Airway epithelial cell (primary cell): ENCODE measurements around the gene CXCL1. TPM values are rescaled to one million over a fixed set of nuclear protein-coding genes. Genes with fewer than 3 reads are reported as not detected.

Experiments
- total RNA-seq: library from RNA; depleted of rRNA; stranded (reverse); fragments of >200 nt; gene quantifications from 2 replicates; pipeline ENCODE4 v1.2.3, GENCODE V29; 2015

Gene CXCL1
- total RNA-seq, result 61.5 and 97.3 TPM in 2 replicates

GRCh38 chr4:73869130-73870055, at the start of gene CXCL1:
Gene CXCL1, plus strand, starts transcription at chr4:73869393. Its CDS starts 78 bp downstream, at chr4:73869471.

GRCh38 chr4:73836373-73837279, 32.6 kb upstream of the CXCL1 start, which contains the start of gene CXCL6:
Gene CXCL6, plus strand, starts transcription at chr4:73836678. Its CDS starts 73 bp downstream, at chr4:73836751.

GRCh38 chr4:73853246-73853704, 15.9 kb upstream of the CXCL1 start, which contains the start of gene PF4V1:
Gene PF4V1, plus strand, starts transcription at chr4:73853296. Its CDS starts 67 bp downstream, at chr4:73853363.

Other genes starting within 250 kb of the CXCL1 start
- gene RASSF6, start 249.0 kb upstream of the CXCL1 start, total RNA-seq, result 5.4 and 6.4 TPM in 2 replicates
- gene CXCL8, start 128.8 kb upstream of the CXCL1 start, total RNA-seq, result 23.4 and 37.9 TPM in 2 replicates
- 2.3 and 3.6 TPM in 2 replicates for gene CXCL6, start 32.7 kb upstream of the CXCL1 start, total RNA-seq
- not detected in 2 replicates for gene PF4V1, start 16.1 kb upstream of the CXCL1 start, total RNA-seq
- gene PF4, start 112.6 kb downstream of the CXCL1 start, total RNA-seq, result 2.5 TPM in 1 of 2 replicates, not detected in the other
- gene PPBP, start 118.8 kb downstream of the CXCL1 start, total RNA-seq, result 1.8 and 3.9 TPM in 2 replicates
- 4.0 and 4.6 TPM in 2 replicates for gene CXCL5, start 129.3 kb downstream of the CXCL1 start, total RNA-seq
- 2.2 and 5.0 TPM in 2 replicates for gene CXCL3, start 169.3 kb downstream of the CXCL1 start, total RNA-seq
- 13.8 and 18.0 TPM in 2 replicates for gene CXCL2, start 229.8 kb downstream of the CXCL1 start, total RNA-seq